CD4-positive, alpha-beta T cell (primary cell): ENCODE data around the gene DLEC1. TPM values are rescaled to one million over a fixed set of nuclear protein-coding genes. Genes with fewer than 3 reads are reported as not detected.

ENCODE experiments used
- ATAC-seq: fragments of 200-7000 bp; cut with Tn5 transposase; one replicate; pipeline ENCODE4 v1.10.0; 2022; ENCODE audit warnings: mild to moderate bottlenecking; ENCODE audit not compliant: poor library complexity
- CTCF ChIA-PET: fragments of 350-600 bp; sonication (Branson Sonifier 250); formaldehyde crosslinking; loops from one replicate; lab custom pipeline; 2021; ENCODE audit warnings: antibody characterized with exemption, inconsistent platforms; lab: Charles Lee
- POLR2A ChIA-PET: fragments of 350-600 bp; sonication (Branson Sonifier 250); formaldehyde crosslinking; loops from one replicate; lab custom pipeline; 2021; ENCODE audit warnings: antibody characterized with exemption, inconsistent platforms; lab: Charles Lee
- DNase-seq, 14 experiments: peaks; one replicate each; pipeline ENCODE4 v3.0.0-alpha.2; 2013 to 2020; ENCODE audit warnings: mixed read lengths in 2 of 14
- H3K27ac ChIP-seq, 2 donors: one replicate each; pipeline versions ENCODE4 v1.5.1 to v1.7.0; 2013; ENCODE audit warnings: low read length in 2 of 2, low read depth in 1 of 2, mild to moderate bottlenecking in 1 of 2
- H3K27me3 ChIP-seq, 2 experiments: 1 replicate in 1 of 2; 2 replicates in 1 of 2; pipeline versions ENCODE4 v1.6.1 to v1.7.0; 2013; ENCODE audit warnings: low read length in 2 of 2, control low read depth in 1 of 2, mild to moderate bottlenecking in 1 of 2, moderate library complexity in 1 of 2; ENCODE audit not compliant: insufficient read depth in 2 of 2, control insufficient read depth in 1 of 2
- H3K36me3 ChIP-seq: one replicate; pipeline ENCODE4 v1.6.1; 2013; ENCODE audit warnings: low read length, control low read depth; ENCODE audit not compliant: insufficient read depth
- H3K4me1 ChIP-seq: one replicate; pipeline ENCODE4 v1.6.1; 2013; ENCODE audit warnings: low read length, control low read depth; ENCODE audit not compliant: insufficient read depth
- H3K4me3 ChIP-seq: one replicate; pipeline ENCODE4 v1.5.1; 2013; ENCODE audit warnings: mild to moderate bottlenecking, low read length, moderate library complexity
- H3K9me3 ChIP-seq, 2 experiments: 1 replicate in 1 of 2; 2 replicates in 1 of 2; pipeline versions ENCODE4 v1.6.1 to v1.7.0; 2013; ENCODE audit warnings: low read length in 2 of 2, mild to moderate bottlenecking in 2 of 2, control low read depth in 1 of 2, moderate library complexity in 1 of 2; ENCODE audit not compliant: control insufficient read depth in 1 of 2, insufficient read depth in 1 of 2
- H3K27ac Mint-ChIP-seq: one replicate; pipeline ENCODE4 v1.8.0; 2020; ENCODE audit warnings: mixed read lengths
- H3K27me3 Mint-ChIP-seq: one replicate; pipeline ENCODE4 v1.8.0; 2021; ENCODE audit warnings: mixed read lengths
- H3K36me3 Mint-ChIP-seq: one replicate; pipeline ENCODE4 v1.8.0; 2021; ENCODE audit warnings: low read depth, mixed read lengths
- H3K4me1 Mint-ChIP-seq: one replicate; pipeline ENCODE4 v1.8.0; 2021; ENCODE audit warnings: low read depth, mixed read lengths
- H3K4me3 Mint-ChIP-seq: one replicate; pipeline ENCODE4 v1.8.0; 2020; ENCODE audit warnings: mild to moderate bottlenecking, mixed read lengths
- H3K9me3 Mint-ChIP-seq: one replicate; pipeline ENCODE4 v1.8.0; 2020; ENCODE audit warnings: mixed read lengths
- intact Hi-C, 2 experiments: fragments of 100-400 bp; cut with DNase I in 1 of 2; cut with micrococcal nuclease in 1 of 2; formaldehyde crosslinking; loops; one replicate each; pipeline versions ENCODE4 v1.15.1 to v1.9.0; 2023 to 2025; cut with DNase I, micrococcal nuclease
- total RNA-seq, 174 experiments: library from RNA in 2 of 174; stranded (reverse) in 2 of 174; gene quantifications; one replicate each; pipeline ENCODE4 v1.2.3 and lab custom pipeline; 2021 to 2026
- TF ChIP-seq, protein P1 (sequence below): fragments of 200-600 bp; IDR thresholded peaks from one replicate; pipeline ENCODE4 v1.8.0; 2022; ENCODE audit warnings: antibody characterized with exemption, mild to moderate bottlenecking

DLEC1 gene
- total RNA-seq, 2 experiments from 2014 or later = 4.4 to 5.1 TPM

DNA sequence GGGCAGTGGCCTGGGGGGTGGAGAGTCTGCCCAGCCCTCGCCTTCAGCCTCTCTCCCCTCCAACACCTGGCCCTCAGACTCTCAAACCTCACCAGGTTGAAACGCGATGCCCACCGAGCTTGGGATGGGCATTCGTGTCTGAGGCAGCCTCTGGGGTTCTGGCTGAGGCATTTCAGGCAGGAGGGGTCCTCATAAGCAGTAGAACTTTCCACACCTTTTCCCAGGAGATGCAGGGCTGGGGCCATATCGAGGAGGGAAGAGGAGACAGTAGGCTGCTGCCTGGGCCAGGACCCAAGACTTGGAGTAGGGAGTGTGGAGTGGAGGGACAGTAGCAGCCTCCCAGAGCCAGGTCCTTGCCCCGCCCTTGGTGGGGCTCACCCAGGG, 73.4 kb downstream of the DLEC1 start:
- no peak overlapping the region for H3K27ac ChIP-seq
- DNase-seq (peak in 1 of 14 experiments; percentile 27), ATAC-seq (no peak)
- H3K27me3 ChIP-seq = no peaks in the 10 kb centered on the region
- Mint-ChIP-seq H3K27ac (no peak overlapping the region), H3K27me3 (no peaks in the 10 kb centered on the region), H3K36me3 (no peaks in the 10 kb centered on the region), H3K9me3 (no peaks in the 10 kb centered on the region), H3K4me3 (no peak overlapping the region), H3K4me1 (no peaks in the 10 kb centered on the region)
- no peaks in the 10 kb centered on the region for H3K4me1 ChIP-seq
- POLR2A ChIA-PET = no interaction called here
- H3K36me3 ChIP-seq = no peaks in the 10 kb centered on the region
- H3K4me3 ChIP-seq = no peak overlapping the region
- CTCF ChIA-PET = no interaction called here
- TF ChIP-seq, protein P1, sequence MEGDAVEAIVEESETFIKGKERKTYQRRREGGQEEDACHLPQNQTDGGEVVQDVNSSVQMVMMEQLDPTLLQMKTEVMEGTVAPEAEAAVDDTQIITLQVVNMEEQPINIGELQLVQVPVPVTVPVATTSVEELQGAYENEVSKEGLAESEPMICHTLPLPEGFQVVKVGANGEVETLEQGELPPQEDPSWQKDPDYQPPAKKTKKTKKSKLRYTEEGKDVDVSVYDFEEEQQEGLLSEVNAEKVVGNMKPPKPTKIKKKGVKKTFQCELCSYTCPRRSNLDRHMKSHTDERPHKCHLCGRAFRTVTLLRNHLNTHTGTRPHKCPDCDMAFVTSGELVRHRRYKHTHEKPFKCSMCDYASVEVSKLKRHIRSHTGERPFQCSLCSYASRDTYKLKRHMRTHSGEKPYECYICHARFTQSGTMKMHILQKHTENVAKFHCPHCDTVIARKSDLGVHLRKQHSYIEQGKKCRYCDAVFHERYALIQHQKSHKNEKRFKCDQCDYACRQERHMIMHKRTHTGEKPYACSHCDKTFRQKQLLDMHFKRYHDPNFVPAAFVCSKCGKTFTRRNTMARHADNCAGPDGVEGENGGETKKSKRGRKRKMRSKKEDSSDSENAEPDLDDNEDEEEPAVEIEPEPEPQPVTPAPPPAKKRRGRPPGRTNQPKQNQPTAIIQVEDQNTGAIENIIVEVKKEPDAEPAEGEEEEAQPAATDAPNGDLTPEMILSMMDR = no peak
- no peaks in the 10 kb centered on the region for H3K9me3 ChIP-seq
- intact Hi-C loops = loop anchor here in 1 of 2 experiments (10.0 kb wide), 1 partner anchor 542 kb away; no protein-coding TSS in a partner anchor

DNA sequence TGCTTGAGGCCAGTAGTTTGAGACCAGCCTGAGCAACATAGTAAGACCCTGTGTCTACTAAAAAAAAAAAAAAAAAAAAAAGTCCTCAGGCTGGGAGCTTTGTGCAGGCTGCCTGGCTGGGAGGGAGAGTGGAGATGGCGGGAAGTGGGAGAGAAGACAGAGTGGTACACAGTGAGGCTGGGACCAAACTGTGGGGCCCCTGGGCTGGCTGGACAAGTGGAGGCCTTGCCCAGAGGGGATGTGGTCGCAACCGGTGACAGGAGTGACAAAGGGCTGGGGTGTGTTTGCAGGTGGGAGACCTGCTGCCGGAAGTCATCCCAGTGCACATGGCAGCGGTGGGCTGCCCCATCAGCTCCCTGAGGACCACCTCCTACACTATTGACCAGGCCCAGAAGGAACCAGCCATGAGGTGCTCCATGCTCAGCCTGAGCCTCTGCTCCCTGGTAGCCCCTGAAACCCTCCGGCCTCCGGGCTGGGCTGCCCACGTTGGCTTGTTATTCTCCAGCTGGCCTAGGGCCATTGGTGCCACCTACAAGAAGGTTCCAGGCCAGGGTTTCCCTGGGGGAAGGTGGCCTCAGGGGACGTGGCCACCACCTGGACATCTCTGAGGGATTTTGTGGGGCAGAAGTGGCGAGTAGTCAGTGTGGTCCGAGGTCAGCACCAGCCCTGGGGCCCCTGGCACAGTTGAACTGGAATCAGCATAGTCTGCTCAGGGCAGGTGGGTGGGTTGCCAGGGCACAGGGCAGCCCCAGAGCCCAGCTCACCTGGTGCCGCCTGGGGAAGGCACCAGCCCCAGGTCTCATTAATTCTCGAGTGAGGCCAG, 75.3 kb downstream of the DLEC1 start:
- Mint-ChIP-seq H3K9me3 (no peaks in the 10 kb centered on the region), H3K4me1 (peaks cover 11% of the 10 kb centered on the region), H3K27me3 (no peaks in the 10 kb centered on the region), H3K36me3 (peaks cover 4% of the 10 kb centered on the region), H3K27ac (no peak overlapping the region), H3K4me3 (no peak overlapping the region)
- H3K27ac ChIP-seq = no peak overlapping the region
- no peaks in the 10 kb centered on the region for H3K27me3 ChIP-seq
- no peaks in the 10 kb centered on the region for H3K36me3 ChIP-seq
- peak in 1 of 14 experiments; percentile 19 for DNase-seq
- no peaks in the 10 kb centered on the region for H3K9me3 ChIP-seq
- intact Hi-C loops = loop anchor here in 1 of 2 experiments (10.0 kb wide), 1 partner anchor 541 kb away; no protein-coding TSS in a partner anchor
- POLR2A ChIA-PET = no interaction called here
- no peak for ATAC-seq
- H3K4me1 ChIP-seq = peaks cover 6% of the 10 kb centered on the region
- TF ChIP-seq, protein P1 = no peak
- H3K4me3 ChIP-seq = no peak overlapping the region
- CTCF ChIA-PET = no interaction called here

DNA sequence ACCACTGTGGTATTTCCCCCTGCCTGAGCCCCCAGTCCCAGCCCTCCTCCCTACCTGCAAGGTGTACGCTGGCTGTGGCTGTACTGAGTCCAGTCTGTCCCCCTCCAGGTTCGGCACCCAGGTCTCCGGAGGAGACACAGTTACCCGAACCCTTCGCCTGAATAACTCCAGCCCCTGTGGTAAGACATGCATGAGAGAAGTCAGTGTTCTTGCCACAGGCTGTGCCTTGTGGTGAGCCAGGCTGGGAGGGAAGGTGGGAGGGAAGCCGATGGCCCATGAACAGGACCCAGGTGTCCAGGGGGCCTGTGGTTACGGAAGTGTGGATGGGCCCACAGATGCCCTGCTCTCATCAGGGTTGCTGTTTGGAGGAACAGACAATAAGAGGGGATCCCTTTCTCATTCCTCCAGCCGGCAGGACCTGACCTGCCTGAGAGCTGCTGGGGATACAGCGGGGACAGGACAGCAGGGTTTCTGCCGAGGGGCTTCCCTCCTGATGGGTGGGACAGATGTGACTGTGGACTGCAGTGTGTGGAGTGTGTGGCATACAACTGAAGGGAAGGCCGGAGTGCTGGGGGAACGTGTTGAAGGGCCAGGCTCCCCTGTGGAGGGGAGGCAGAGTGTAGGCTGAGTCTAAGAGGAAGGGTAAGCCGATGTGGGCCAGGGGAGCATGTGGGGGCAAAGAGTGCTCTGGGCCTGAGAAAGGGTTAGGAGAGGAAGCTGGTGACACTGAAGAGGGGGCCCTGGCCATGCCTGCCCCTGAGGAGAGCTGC, 76.1 kb downstream of the DLEC1 start:
- no peak overlapping the region for H3K4me3 ChIP-seq
- ATAC-seq = no peak
- Mint-ChIP-seq H3K27ac (no peak overlapping the region), H3K4me1 (peaks cover 11% of the 10 kb centered on the region), H3K27me3 (no peaks in the 10 kb centered on the region), H3K4me3 (no peak overlapping the region), H3K36me3 (peaks cover 7% of the 10 kb centered on the region), H3K9me3 (no peaks in the 10 kb centered on the region)
- ChIA-PET CTCF (interaction anchor here (0.6 kb wide), 1 partner anchor 42 kb away, joined by 3 read pairs; no protein-coding TSS in a partner anchor), POLR2A (no interaction called here)
- no peak overlapping the region for H3K27ac ChIP-seq
- H3K4me1 ChIP-seq = peaks cover 6% of the 10 kb centered on the region
- DNase-seq = peak in 1 of 14 experiments; percentile 31
- peaks cover under 1% of the 10 kb centered on the region for H3K36me3 ChIP-seq
- no peaks in the 10 kb centered on the region for H3K9me3 ChIP-seq
- TF ChIP-seq, protein P1 = no peak
- intact Hi-C loops = loop anchor here (5.0 to 10.0 kb wide), 4 partner anchors 138 to 540 kb away; partner anchors contain the start of gene XYLB (in 1 of the 2)
- no peaks in the 10 kb centered on the region for H3K27me3 ChIP-seq
